SK-N-SH (cell line): Measurements from ENCODE around the gene SERF1A. TPM values are rescaled to one million over a fixed set of nuclear protein-coding genes. Genes with fewer than 3 reads are reported as not detected.
"Not testable (repeated sequence)": the region's sequence is repeated elsewhere in the genome, so short reads cannot be mapped to it uniquely, and the experiment has no call there.

ENCODE experiments used
- CTCF ChIA-PET: fragments of 300-600, 350-600 bp; formaldehyde crosslinking; extraction: SDS; loops from one replicate; lab custom pipeline; 2021; lab: Yijun Ruan, JAX
- POLR2A ChIA-PET: fragments of 350-600 bp; sonication (Branson Sonifier 250); formaldehyde crosslinking; extraction: SDS; loops from one replicate; lab custom pipeline; 2020; ENCODE audit warnings: antibody characterized with exemption, inconsistent platforms; lab: Yijun Ruan, JAX
- DNase-seq: peaks from one replicate; pipeline ENCODE4 v3.0.0; 2012
- H2AFZ ChIP-seq: fragments of 200-600 bp; sonication (generic); 2 replicates; pipeline ENCODE4 v1.8.1; 2016; ENCODE audit warnings: antibody characterized with exemption, mild to moderate bottlenecking, low read depth
- H3F3A ChIP-seq: fragments of 200-600 bp; sonication (generic); replicated peaks from 2 replicates; pipeline ENCODE3; 2016; ENCODE audit warnings: antibody characterized with exemption, mild to moderate bottlenecking; ENCODE audit not compliant: insufficient read depth
- H3K27ac ChIP-seq, 2 experiments: fragments of 200-500 bp in 1 of 2; fragments of 200-600 bp in 1 of 2; sonication (Bioruptor generic) in 1 of 2; sonication (generic), shearing (Covaris generic) in 1 of 2; 2 replicates each; pipeline versions ENCODE4 v1.5.1 to v1.6.1; 2014 to 2016; ENCODE audit warnings: low read depth in 2 of 2, inconsistent platforms in 1 of 2, low read length in 1 of 2, mild to moderate bottlenecking in 1 of 2, mixed read lengths in 1 of 2
- H3K27me3 ChIP-seq: fragments of 200-600 bp; sonication (generic), shearing (Covaris generic); 2 replicates; pipeline ENCODE4 v1.6.1; 2016; ENCODE audit warnings: mixed run types; ENCODE audit not compliant: insufficient read depth
- H3K36me3 ChIP-seq, 2 experiments: fragments of 200-500 bp in 1 of 2; fragments of 200-600 bp in 1 of 2; sonication (Bioruptor generic) in 1 of 2; sonication (generic) in 1 of 2; replicated peaks in 1 of 2; 2 replicates each; pipeline versions ENCODE3 to v1.5.1; 2014 to 2016; ENCODE audit warnings: low read length in 1 of 2, mild to moderate bottlenecking in 1 of 2; ENCODE audit not compliant: insufficient read depth in 2 of 2, control insufficient read depth in 1 of 2
- H3K4me1 ChIP-seq, 2 experiments: fragments of 200-500 bp in 1 of 2; fragments of 200-600 bp in 1 of 2; sonication (Bioruptor generic) in 1 of 2; sonication (generic), shearing (Covaris generic) in 1 of 2; 2 replicates each; pipeline versions ENCODE4 v1.5.1 to v1.6.1; 2014 to 2016; ENCODE audit warnings: low read depth in 1 of 2, low read length in 1 of 2, mixed run types in 1 of 2; ENCODE audit not compliant: insufficient read depth in 2 of 2, control insufficient read depth in 1 of 2
- H3K4me2 ChIP-seq: fragments of 200-600 bp; sonication (generic), shearing (Covaris generic); 2 replicates; pipeline ENCODE4 v1.6.1; 2017; ENCODE audit warnings: mixed run types
- H3K4me3 ChIP-seq, 2 experiments: fragments of 200-500 bp in 1 of 2; fragments of 200-600 bp in 1 of 2; sonication (Bioruptor generic) in 1 of 2; sonication (generic), shearing (Covaris generic) in 1 of 2; 2 replicates each; pipeline versions ENCODE4 v1.5.1 to v1.8.1; 2014 to 2016; ENCODE audit warnings: low read depth in 2 of 2, inconsistent platforms in 1 of 2, low read length in 1 of 2, mild to moderate bottlenecking in 1 of 2, mixed read lengths in 1 of 2, moderate library complexity in 1 of 2
- H3K79me2 ChIP-seq: fragments of 200-600 bp; sonication (generic); 2 replicates; pipeline ENCODE4 v1.8.1; 2017; ENCODE audit warnings: mild to moderate bottlenecking; ENCODE audit not compliant: insufficient read depth
- H3K9ac ChIP-seq: fragments of 200-600 bp; sonication (generic); 2 replicates; pipeline ENCODE4 v1.6.1; 2017; ENCODE audit warnings: mixed run types
- H3K9me2 ChIP-seq: fragments of 200-600 bp; sonication (generic); 2 replicates; pipeline ENCODE4 v1.6.1; 2017; ENCODE audit warnings: mixed run types
- H3K9me3 ChIP-seq: fragments of 200-600 bp; sonication (generic); 2 replicates; pipeline ENCODE4 v1.6.1; 2017; ENCODE audit warnings: mixed run types, mild to moderate bottlenecking, moderate library complexity
- H4K20me1 ChIP-seq: fragments of 200-600 bp; sonication (generic); 2 replicates; pipeline ENCODE4 v1.6.1; 2017; ENCODE audit warnings: mild to moderate bottlenecking, mixed run types; ENCODE audit not compliant: insufficient read depth
- WGBS: methylation state at CpG from one replicate; pipeline ENCODE4 v1.1.6; 2017; ENCODE audit warnings: low lambda C conversion rate; 5-methylcytosine and 5-hydroxymethylcytosine counted together
- polyA plus RNA-seq, 3 experiments: library from polyadenylated mRNA; depleted of rRNA; stranded (reverse); fragments of >200 nt; gene quantifications; 2 replicates each; pipeline ENCODE4 v1.2.3, GENCODE V29; 2012
- small RNA-seq, 7 experiments: library from RNA; depleted of rRNA; stranded (forward); fragments of <200 nt; gene quantifications; one replicate each; pipeline ENCODE3, GENCODE V24; 2012

The SERF1A gene
- polyA plus RNA-seq, 1 of the 3 experiments (the other 2 are of a cell fraction), result 4.3 TPM

DNA sequence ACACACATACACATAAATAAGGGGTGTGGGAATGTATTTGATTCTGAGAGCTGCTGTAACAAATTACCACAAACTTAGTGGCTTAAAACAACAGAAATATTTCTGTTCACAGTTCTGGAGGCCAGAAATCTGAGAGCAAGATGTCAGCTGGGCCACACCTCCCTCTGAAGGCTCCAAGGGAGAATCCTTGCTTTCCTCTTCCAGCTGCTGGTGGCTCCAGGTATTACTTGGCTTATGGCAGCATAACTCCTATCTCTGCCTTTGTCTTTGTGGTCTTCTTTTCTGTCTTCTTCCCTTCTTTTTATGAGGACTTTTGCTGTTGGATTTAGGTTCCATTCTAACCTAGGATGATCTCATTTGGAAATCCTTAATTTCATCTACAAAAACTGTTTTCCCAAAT is 16.4 kb downstream of the SERF1A start:
- H3K9me2 ChIP-seq, H3F3A ChIP-seq, H3K9ac ChIP-seq, H2AFZ ChIP-seq, POLR2A ChIA-PET, H4K20me1 ChIP-seq, DNase-seq, H3K9me3 ChIP-seq, H3K4me1 ChIP-seq, H3K4me2 ChIP-seq, H3K36me3 ChIP-seq, H3K79me2 ChIP-seq, CTCF ChIA-PET, H3K4me3 ChIP-seq, H3K27me3 ChIP-seq, H3K27ac ChIP-seq: not testable (repeated sequence)

GRCh38 chr5:70925211-70925562 is 24.7 kb downstream of the SERF1A start:
- H3K9me2 ChIP-seq, H2AFZ ChIP-seq, H4K20me1 ChIP-seq, H3K9me3 ChIP-seq, H3K27ac ChIP-seq, H3K4me2 ChIP-seq, H3K27me3 ChIP-seq, DNase-seq, CTCF ChIA-PET, H3K36me3 ChIP-seq, H3K4me3 ChIP-seq, H3K79me2 ChIP-seq, POLR2A ChIA-PET, H3K9ac ChIP-seq, H3K4me1 ChIP-seq, H3F3A ChIP-seq: not testable (repeated sequence)
- no CpG with 5 or more reads among the region's 16 CpGs for WGBS

DNA sequence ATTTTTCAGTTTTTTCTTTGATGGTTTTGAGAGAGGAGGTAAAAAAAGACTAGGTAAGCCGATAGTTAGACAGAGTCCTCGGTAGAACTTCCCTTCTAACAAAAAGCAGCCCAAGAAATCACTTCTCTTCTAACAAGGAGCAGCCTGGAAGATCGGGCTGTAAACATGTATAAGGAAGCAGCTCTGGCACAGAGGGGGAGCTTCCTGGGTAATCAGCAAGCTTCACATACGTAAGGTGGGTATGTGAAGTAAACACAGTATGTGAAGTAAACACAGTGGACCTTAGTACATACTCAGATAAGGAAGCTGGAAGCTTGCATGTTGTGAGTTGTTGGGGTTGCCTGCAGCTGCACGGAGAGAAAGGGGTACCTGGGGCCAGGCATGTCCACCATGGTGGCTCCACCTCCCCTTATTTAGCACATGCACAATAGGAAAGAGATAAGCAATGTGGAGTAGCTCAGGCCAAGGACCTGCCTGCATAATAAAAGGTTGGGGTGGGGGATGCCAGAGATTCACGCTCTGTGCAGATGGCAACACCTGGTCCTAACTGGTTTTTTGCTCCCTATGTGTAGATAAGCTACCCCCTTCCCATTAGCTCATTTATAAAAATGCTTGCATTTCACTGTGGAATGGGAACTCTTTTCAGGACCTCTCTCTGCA is 31.4 kb downstream of the SERF1A start:
- H3K4me2 ChIP-seq, H3K27ac ChIP-seq, H3K4me1 ChIP-seq, H2AFZ ChIP-seq, H3K9me2 ChIP-seq, DNase-seq, H3K79me2 ChIP-seq, H3F3A ChIP-seq, H4K20me1 ChIP-seq, POLR2A ChIA-PET, H3K9ac ChIP-seq, CTCF ChIA-PET, H3K9me3 ChIP-seq, H3K4me3 ChIP-seq, H3K36me3 ChIP-seq, H3K27me3 ChIP-seq: not testable (repeated sequence)
- no CpG with 5 or more reads among the region's 6 CpGs for WGBS

DNA sequence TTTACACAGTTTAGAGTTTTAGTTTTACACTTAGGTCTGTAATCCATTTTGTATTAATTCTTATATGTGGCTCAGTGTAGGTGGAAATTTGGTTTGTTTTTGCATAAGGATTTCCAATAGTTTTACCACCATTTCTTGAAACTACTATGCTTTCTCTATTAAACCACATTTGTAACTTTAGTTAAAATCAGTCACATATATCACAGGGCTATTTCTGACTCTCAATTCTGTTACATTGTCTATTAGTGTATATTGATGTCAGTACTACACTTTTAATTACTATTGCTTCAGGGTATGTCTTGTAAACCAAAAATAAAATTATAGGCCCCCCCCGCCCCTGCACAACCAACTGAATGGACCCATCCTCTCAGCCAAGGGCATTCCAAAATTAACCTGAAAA is 32.1 kb downstream of the SERF1A start:
- H3K9ac ChIP-seq, result not testable (repeated sequence)

DNA sequence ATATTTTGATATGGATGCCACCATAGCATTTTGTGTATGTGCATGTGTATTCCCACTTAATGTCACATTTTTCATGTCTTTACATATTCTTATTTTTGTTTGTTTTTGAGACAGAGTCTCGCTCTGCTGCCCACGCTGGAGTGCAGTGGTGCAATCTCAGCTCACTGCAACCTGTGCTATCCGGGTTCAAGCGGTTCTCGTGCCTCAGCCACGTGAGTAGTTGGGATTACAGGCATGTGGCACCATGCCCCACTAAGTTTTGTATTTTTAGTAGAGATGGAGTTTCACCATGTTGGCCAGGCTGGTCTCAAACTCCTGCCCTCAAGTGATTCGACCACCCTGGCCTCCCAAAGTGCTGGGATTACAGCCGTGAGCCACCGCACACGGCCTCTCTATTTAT is 52.6 kb downstream of the SERF1A start:
- H3K4me1 ChIP-seq, CTCF ChIA-PET, H3K27ac ChIP-seq, H2AFZ ChIP-seq, H3K4me2 ChIP-seq, H3F3A ChIP-seq, H3K79me2 ChIP-seq, POLR2A ChIA-PET, H3K9me3 ChIP-seq, H3K27me3 ChIP-seq, H3K9ac ChIP-seq, H3K36me3 ChIP-seq, DNase-seq, H3K4me3 ChIP-seq, H3K9me2 ChIP-seq, H4K20me1 ChIP-seq: not testable (repeated sequence)
- no CpG with 5 or more reads among the region's 10 CpGs for WGBS

More for the DNA sequence above, 32.1 kb downstream of the SERF1A start:
- H3K27ac ChIP-seq, H2AFZ ChIP-seq, CTCF ChIA-PET, H3K9me3 ChIP-seq, H3K4me2 ChIP-seq, H3K4me3 ChIP-seq, H3K27me3 ChIP-seq, H4K20me1 ChIP-seq, POLR2A ChIA-PET, H3K9me2 ChIP-seq, H3K4me1 ChIP-seq, DNase-seq, H3F3A ChIP-seq, H3K36me3 ChIP-seq, H3K79me2 ChIP-seq: not testable (repeated sequence)
- no CpG with 5 or more reads among the region's 1 CpG for WGBS

Small RNA genes lying within 50 kb of the gene (small RNA-seq; reads per million reads assigned to genes)
- gene CDH12P1, result 0 reads per million in 7 experiments

Other genes starting within 250 kb of the SERF1A start
- 42.3 and 45.6 TPM in 2 replicates for gene SMN1, start 24.4 kb downstream of the SERF1A start, polyA plus RNA-seq (2012; rRNA removed)
- 3.5 and 4.2 TPM in 2 replicates for gene NAIP, start 124.7 kb downstream of the SERF1A start, polyA plus RNA-seq (2012; rRNA removed)
- 11.0 and 11.5 TPM in 2 replicates for gene GTF2H2, start 167.0 kb downstream of the SERF1A start, polyA plus RNA-seq (2012; rRNA removed)